ENCODE results near the gene POLN.

DNA sequence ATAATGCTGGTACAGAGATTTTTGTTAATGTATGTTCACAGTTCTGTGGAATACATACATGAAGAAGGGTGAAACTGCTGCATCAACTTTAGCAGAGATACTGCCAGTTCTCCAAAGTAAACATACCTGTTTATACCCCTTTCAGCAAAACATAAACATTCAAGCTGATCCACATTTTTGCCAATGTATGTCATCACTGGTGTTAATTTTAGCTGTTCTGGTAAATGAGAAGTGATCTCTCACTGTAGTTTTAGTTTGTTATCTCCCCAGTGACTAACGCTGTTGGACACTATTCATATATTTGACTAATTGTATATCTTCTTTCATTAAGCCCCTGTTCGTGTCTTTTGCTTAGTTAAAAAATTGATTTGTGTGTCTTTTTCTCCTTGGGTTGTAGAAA, 82.0 kb downstream of the POLN start:
- TF ChIP-seq, protein P1, sequence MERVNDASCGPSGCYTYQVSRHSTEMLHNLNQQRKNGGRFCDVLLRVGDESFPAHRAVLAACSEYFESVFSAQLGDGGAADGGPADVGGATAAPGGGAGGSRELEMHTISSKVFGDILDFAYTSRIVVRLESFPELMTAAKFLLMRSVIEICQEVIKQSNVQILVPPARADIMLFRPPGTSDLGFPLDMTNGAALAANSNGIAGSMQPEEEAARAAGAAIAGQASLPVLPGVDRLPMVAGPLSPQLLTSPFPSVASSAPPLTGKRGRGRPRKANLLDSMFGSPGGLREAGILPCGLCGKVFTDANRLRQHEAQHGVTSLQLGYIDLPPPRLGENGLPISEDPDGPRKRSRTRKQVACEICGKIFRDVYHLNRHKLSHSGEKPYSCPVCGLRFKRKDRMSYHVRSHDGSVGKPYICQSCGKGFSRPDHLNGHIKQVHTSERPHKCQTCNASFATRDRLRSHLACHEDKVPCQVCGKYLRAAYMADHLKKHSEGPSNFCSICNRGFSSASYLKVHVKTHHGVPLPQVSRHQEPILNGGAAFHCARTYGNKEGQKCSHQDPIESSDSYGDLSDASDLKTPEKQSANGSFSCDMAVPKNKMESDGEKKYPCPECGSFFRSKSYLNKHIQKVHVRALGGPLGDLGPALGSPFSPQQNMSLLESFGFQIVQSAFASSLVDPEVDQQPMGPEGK (CRISPR knock-in tag; IDR thresholded peaks at IDR 0.05; ENCODE audit: borderline replicate concordance): no peak
- TF ChIP-seq ARNTL (CRISPR knock-in tag; IDR thresholded peaks at IDR 0.05; ENCODE audit: borderline replicate concordance, low read depth) (no peak), ZFP3 (CRISPR knock-in tag; IDR thresholded peaks at IDR 0.05) (no peak), TOX (CRISPR knock-in tag; IDR thresholded peaks at IDR 0.05; ENCODE audit: borderline replicate concordance) (no peak), ISL1 (CRISPR knock-in tag; IDR thresholded peaks at IDR 0.05) (no peak), ZNF8 (CRISPR knock-in tag; IDR thresholded peaks at IDR 0.05) (no peak), ZNF70 (CRISPR knock-in tag; IDR thresholded peaks at IDR 0.05) (no peak), BACH2 (CRISPR knock-in tag; IDR thresholded peaks at IDR 0.05; ENCODE audit: borderline replicate concordance) (no peak), TCF4 (CRISPR knock-in tag; IDR thresholded peaks at IDR 0.05; ENCODE audit: borderline replicate concordance) (no peak), RARB (CRISPR knock-in tag; IDR thresholded peaks at IDR 0.05) (no peak)
- TF ChIP-seq, protein P2, sequence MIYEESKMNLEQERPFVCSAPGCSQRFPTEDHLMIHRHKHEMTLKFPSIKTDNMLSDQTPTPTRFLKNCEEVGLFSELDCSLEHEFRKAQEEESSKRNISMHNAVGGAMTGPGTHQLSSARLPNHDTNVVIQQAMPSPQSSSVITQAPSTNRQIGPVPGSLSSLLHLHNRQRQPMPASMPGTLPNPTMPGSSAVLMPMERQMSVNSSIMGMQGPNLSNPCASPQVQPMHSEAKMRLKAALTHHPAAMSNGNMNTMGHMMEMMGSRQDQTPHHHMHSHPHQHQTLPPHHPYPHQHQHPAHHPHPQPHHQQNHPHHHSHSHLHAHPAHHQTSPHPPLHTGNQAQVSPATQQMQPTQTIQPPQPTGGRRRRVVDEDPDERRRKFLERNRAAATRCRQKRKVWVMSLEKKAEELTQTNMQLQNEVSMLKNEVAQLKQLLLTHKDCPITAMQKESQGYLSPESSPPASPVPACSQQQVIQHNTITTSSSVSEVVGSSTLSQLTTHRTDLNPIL (CRISPR knock-in tag; IDR thresholded peaks at IDR 0.05; ENCODE audit: low read depth): no peak

Measured in SK-N-SH treated with all-trans-retinoic acid at 6 μM for 48 hours (cell line).